HG03095 (cell line): ENCODE results near the gene NLRC4.
"Not testable (repeated sequence)": the region's sequence is repeated elsewhere in the genome, so short reads cannot be mapped to it uniquely, and the experiment has no call there.

Source experiments
- ATAC-seq: cut with Tn5 transposase; IDR thresholded peaks from one replicate; pipeline ENCODE4 v1.9.1; 2021; ENCODE audit warnings: moderate library complexity; ENCODE audit not compliant: unreplicated experiment

The NLRC4 gene

GRCh38 chr2:32246911-32247310 lies 17.8 kb downstream of the NLRC4 start:
- ATAC-seq, result no peak

GRCh38 chr2:32242331-32242730 lies 22.4 kb downstream of the NLRC4 start:
- no peak for ATAC-seq

DNA sequence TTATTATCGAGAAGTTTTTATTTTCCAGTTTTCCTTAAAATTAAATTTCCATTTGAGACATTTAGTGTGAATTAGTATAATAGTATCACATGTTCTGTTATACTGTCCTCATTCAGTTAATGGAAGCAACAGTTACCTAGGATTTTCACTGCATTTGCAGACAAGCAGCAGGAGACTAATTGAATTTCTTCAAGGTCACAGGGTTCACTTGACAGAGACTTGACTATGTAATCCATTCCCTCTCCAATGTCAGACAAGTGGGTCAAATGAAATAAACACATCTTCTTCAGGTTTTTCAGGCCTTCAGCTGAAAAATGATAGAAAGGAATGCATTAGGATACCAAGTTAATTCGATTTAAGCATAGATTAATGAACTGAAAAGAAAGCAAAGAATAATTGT lies 26.7 kb downstream of the NLRC4 start:
- ATAC-seq, result no peak

DNA sequence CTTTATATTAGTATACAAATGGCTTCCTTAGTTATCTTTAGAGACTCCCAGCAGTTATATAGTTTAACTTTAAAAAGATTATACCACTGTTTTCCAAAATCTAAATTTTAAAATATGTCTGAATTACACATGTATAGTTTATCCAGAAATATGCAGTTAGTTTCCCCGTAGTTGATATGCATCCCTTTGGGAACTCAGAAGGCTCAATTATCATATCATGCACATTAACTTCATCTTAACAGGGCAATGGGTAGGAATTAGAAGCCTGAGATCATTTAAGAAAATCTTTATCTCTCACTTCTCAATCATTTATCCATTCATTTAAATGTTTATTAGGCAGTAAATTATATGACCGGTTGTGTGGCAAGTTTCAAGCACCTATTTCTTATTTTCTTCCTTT lies 27.2 kb downstream of the NLRC4 start:
- ATAC-seq, result no peak

- ATAC-seq, result no peak
Measured at GRCh38 chr2:32235315-32235714, 29.4 kb downstream of the NLRC4 start.

GRCh38 chr2:32231959-32232358 lies 32.7 kb downstream of the NLRC4 start:
- ATAC-seq, result no peak

DNA sequence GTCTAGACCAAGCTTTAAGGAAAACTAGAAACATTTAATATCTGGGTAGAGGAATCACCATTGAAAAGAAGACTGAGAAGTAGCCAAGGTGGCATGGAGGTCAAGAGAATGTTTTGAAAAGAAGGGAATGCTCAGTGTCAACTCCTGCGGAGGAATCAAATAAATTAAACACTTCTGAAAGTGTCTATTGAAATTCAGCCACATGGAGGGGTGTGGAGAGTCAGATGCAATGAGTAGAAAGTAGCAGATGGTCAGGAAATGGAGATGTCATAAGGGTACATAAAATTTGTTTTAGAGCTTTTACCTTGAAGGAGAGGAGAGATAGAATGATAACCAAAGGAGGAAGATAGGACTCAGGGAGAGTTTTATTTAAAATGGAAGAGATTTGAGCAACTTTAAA lies 35.1 kb downstream of the NLRC4 start:
- no peak for ATAC-seq

GRCh38 chr2:32228181-32228580 lies 36.5 kb downstream of the NLRC4 start:
- ATAC-seq, result no peak

DNA sequence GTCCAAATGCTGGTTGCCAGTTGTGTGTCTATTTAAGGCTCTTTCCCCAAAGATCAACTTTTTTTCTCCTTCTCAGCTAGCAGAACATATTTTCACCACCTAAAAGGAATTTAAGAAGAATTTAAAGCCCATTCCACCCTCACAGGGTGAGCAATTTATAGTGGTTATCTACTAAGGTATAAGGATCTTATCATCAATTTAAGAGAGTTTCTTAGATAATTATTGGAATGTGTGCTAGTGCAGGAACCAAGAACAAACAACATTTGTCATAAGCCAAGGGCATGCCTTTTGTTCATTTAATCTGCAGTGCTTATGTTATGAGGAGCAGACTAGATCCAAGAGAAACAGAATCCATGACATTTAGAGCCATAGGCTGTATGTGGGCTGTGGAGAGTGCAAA lies 37.2 kb downstream of the NLRC4 start:
- ATAC-seq, result no peak

DNA sequence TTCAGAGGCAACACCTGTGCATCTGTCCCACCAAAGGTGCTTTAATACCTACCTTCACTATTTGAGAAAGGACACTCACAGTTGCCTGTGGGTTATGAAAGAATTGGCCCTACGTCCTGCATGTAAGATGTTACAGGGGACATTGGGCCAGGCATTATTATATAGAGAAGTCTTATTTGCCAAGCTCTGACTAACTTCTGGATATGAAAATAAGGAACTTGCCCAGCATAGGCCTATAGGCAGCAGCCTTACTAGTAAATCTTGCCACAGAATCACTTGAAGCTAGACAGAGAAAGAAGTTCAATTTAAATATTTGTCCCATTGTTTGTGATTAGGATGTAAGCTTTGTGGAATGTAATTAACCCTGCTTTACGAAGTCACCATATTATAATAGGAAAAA lies 41.7 kb downstream of the NLRC4 start:
- ATAC-seq, result no peak

DNA sequence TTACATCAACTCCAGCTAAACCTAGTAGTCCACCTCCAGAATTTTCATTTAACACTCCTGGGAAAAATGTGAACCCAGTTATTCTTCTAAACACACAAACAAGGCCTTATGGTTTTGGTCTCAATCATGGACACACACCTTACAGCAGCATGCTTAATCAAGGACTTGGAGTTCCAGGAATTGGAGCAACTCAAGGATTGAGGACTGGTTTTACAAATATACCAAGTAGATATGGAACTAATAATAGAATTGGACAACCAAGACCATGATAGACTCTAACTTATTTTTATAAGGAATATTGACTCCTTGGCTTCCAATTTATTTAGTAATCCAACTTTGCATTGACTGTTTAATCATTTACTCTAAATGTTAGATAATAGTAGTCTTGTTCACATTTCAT lies 44.2 kb downstream of the NLRC4 start:
- ATAC-seq, result no peak

DNA sequence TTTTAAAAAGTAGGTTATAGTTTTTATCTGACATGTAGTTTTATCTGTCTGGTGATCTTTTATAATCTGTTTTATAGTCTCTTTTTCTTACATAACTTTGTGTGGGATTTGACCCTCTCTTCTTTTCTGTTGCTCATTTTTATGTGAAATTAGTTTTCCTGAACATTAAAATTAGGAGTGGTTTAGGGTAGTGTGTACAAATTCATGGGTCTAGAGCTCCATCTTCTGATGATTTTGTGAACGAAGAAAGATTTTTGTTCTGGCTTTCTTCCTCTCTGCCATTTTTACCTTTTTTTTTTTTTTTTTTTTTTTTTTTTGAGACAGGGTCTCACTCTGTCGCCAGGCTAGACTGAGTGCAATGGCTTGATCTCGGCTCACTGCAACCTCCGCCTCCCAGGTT lies 52.4 kb downstream of the NLRC4 start:
- no peak for ATAC-seq

DNA sequence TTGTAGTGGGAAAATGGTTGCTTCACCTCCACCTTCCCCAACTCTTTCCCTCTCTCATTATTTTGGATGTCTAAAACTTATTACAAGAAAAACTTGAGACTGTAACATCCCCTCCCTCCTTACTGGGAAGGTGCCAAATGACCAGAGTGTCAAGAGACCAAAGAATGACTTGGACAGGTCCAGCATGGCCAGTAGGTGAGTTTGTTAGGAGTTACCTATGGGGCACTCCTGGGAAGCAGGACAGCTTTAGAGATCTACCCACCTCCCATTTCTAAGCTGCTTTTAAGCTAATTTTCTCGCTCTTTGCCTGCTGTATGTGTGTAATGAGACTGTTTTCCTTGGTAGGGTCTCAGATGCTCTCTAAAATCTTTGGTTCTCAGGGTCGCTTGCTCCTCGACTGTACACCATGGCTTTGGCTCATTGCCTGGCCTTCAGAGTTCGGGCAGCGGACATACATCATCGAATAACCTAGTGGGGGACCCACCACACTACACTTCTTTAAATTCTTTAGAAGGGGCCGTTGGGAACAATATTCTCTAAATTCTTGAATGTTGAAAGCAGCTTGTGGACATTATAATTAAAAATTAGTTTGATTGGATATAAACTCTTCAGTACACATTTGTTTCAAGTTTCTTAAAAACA lies 53.8 kb downstream of the NLRC4 start:
- ATAC-seq, result no peak

- not testable (repeated sequence) for ATAC-seq
Measured at GRCh38 chr2:32203428-32203827, 61.3 kb downstream of the NLRC4 start.

DNA sequence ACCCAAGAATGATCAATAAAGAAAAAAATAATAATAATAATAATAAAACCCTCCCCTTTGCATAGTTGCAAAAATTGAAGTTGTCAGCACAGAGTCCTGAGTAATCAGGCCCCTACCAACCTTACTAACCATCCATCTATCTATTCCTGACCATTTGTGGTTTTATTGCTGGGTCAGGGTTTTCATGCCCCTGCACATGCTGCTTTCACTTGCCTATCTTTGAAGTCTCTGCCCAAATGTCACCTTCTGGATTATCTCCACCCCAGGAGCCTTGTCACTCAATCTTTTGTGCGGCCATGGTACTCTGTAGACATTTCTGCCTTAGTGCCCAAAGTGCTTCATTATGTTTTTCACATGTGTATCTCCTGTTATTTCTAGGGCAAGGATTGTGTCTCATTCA lies 63.9 kb downstream of the NLRC4 start:
- no peak for ATAC-seq

- ATAC-seq, result no peak
Measured at GRCh38 chr2:32192418-32192817, 72.3 kb downstream of the NLRC4 start.

- no peak for ATAC-seq
Measured at GRCh38 chr2:32189011-32189410, 75.7 kb downstream of the NLRC4 start.

GRCh38 chr2:32182667-32183066 lies 82.0 kb downstream of the NLRC4 start:
- no peak for ATAC-seq
